ENCODE data around the gene MBTD1. TPM values are rescaled to one million over a fixed set of nuclear protein-coding genes. Genes with fewer than 3 reads are reported as not detected.
A peak's percentile ranks its signal among the peaks of the same experiment; 100 is the strongest.

The MBTD1 gene
- total and polyA plus RNA-seq, 10 of the 15 experiments (the other 5 are each of a cell fraction or from before 2014, with no cell fraction given) = 1.3 to 16.7 (median 9.5) TPM

DNA sequence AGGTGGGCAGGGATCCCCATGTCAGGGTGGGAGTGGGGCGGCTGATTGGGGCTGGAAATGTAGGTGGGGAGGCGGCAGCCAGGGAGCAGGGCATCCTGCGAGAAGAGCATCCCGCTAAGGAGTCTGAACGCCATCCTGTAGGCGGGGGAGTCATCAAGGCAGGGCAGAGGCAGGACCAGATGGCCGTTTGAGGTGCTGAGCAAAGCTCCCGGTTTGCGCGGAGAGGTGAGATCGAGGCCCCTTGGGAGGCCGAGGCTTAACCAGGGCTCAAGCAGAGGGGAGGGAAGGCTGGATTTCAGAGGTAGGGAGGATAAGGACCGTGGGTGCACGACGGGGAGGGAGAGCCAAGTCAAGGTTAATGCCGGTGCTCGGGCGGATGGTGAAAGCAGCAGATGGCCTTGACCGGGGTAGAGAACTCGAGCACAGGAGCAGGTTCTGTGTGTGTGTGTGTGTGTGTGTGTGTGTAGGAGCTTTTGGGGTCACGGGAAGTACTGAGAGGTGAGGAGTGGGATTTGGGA is 94.1 kb downstream of the MBTD1 start (continued):
- TF ChIP-seq, protein P1, sequence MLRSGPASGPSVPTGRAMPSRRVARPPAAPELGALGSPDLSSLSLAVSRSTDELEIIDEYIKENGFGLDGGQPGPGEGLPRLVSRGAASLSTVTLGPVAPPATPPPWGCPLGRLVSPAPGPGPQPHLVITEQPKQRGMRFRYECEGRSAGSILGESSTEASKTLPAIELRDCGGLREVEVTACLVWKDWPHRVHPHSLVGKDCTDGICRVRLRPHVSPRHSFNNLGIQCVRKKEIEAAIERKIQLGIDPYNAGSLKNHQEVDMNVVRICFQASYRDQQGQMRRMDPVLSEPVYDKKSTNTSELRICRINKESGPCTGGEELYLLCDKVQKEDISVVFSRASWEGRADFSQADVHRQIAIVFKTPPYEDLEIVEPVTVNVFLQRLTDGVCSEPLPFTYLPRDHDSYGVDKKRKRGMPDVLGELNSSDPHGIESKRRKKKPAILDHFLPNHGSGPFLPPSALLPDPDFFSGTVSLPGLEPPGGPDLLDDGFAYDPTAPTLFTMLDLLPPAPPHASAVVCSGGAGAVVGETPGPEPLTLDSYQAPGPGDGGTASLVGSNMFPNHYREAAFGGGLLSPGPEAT (IDR thresholded peaks at IDR 0.05; ENCODE audit: low read depth) = peak; percentile 63; the same call in 1 of the 2 replicates

DNA sequence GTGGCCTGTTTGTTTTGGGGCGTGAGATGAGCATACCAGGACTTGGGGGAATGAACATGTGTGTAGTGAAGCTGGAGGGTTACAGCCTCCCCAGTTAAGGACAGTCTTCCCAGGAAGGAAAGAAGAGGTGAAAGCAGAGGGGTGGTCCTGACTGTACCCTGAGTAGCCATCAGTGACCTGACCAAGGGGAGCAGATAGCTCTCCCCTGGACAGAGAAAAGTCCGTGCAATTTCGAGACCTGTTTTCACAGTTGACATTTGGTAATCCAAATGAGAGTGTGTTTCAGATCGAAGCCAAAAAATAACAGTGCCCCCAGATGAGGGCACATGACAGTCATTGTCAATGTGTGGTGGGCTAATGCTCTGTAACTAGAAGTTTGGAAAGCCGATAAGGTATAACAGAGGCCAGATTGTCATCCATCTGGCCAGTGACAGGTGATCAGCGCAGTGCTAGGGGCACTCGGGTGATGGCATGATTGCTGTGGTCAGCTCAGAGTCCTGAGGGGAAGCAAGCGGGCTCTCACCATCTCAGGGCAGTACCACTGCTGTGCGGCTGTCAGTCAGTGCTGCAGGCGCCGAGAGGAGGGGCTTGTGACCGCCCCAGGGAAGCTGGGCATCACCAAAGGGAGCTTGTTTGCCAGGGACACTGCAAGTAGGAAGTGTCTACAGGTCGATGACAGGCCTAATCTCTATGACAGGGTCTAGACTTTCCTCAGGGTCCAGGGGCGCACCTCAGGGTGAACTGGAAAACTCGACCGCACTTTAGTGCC is 94.8 kb downstream of the MBTD1 start:
- FAIRE-seq (no peak), DNase-seq (ENCODE audit: low read depth, low spot score) (no peak), ATAC-seq (no peak)
- WGBS (ENCODE audit: insufficient coverage, insufficient replicate concordance, low lambda C conversion rate, missing lambda C conversion rate) = 65% methylated on average over 16 of the region's 16 CpGs
- no peak overlapping the region for H3K27ac ChIP-seq (ENCODE audit: control insufficient read depth, insufficient read depth)
- peaks cover 8 to 25% of the 10 kb centered on the region in 2 experiments for H3K36me3 ChIP-seq (ENCODE audit: control insufficient read depth in 2 of 2, insufficient read depth in 2 of 2, low read length in 1 of 2)
- no peaks in the 10 kb centered on the region for H3K27me3 ChIP-seq (replicated peaks in 1 of 2; ENCODE audit: control insufficient read depth in 2 of 2, insufficient read depth in 2 of 2, low read length in 1 of 2)
- SMC1A ChIA-PET (ENCODE audit: uncharacterized antibody, unreplicated experiment) = interaction anchor here (1.2 to 1.3 kb wide), 2 partner anchors 12 to 133 kb away, joined by 4 read pairs; partner anchors contain the start of gene NME1
- peaks cover 12% of the 10 kb centered on the region for H3K4me1 ChIP-seq (ENCODE audit: control insufficient read depth, insufficient read depth, low read length)
- CTCF ChIA-PET = interaction anchor here (1.3 to 5.8 kb wide), 2 partner anchors 11 to 132 kb away, joined by 4 to 35 read pairs; partner anchors contain the start of gene NME1
- TF ChIP-seq, protein P2, sequence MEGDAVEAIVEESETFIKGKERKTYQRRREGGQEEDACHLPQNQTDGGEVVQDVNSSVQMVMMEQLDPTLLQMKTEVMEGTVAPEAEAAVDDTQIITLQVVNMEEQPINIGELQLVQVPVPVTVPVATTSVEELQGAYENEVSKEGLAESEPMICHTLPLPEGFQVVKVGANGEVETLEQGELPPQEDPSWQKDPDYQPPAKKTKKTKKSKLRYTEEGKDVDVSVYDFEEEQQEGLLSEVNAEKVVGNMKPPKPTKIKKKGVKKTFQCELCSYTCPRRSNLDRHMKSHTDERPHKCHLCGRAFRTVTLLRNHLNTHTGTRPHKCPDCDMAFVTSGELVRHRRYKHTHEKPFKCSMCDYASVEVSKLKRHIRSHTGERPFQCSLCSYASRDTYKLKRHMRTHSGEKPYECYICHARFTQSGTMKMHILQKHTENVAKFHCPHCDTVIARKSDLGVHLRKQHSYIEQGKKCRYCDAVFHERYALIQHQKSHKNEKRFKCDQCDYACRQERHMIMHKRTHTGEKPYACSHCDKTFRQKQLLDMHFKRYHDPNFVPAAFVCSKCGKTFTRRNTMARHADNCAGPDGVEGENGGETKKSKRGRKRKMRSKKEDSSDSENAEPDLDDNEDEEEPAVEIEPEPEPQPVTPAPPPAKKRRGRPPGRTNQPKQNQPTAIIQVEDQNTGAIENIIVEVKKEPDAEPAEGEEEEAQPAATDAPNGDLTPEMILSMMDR (IDR thresholded peaks at IDR 0.05 in 2 of 3, conservative IDR thresholded peaks at IDR 0.05 in 1 of 3; ENCODE audit: control insufficient read depth in 2 of 3, extremely low read depth in 1 of 3, insufficient read depth in 1 of 3, low read depth in 3 of 3, low read length in 3 of 3) = no peak
- TF ChIP-seq, protein P3, sequence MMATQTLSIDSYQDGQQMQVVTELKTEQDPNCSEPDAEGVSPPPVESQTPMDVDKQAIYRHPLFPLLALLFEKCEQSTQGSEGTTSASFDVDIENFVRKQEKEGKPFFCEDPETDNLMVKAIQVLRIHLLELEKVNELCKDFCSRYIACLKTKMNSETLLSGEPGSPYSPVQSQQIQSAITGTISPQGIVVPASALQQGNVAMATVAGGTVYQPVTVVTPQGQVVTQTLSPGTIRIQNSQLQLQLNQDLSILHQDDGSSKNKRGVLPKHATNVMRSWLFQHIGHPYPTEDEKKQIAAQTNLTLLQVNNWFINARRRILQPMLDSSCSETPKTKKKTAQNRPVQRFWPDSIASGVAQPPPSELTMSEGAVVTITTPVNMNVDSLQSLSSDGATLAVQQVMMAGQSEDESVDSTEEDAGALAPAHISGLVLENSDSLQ (IDR thresholded peaks at IDR 0.05) = 0 out of 2 replicates have a peak, but pooled peaks have one; percentile 10
- TF ChIP-seq, protein P4, sequence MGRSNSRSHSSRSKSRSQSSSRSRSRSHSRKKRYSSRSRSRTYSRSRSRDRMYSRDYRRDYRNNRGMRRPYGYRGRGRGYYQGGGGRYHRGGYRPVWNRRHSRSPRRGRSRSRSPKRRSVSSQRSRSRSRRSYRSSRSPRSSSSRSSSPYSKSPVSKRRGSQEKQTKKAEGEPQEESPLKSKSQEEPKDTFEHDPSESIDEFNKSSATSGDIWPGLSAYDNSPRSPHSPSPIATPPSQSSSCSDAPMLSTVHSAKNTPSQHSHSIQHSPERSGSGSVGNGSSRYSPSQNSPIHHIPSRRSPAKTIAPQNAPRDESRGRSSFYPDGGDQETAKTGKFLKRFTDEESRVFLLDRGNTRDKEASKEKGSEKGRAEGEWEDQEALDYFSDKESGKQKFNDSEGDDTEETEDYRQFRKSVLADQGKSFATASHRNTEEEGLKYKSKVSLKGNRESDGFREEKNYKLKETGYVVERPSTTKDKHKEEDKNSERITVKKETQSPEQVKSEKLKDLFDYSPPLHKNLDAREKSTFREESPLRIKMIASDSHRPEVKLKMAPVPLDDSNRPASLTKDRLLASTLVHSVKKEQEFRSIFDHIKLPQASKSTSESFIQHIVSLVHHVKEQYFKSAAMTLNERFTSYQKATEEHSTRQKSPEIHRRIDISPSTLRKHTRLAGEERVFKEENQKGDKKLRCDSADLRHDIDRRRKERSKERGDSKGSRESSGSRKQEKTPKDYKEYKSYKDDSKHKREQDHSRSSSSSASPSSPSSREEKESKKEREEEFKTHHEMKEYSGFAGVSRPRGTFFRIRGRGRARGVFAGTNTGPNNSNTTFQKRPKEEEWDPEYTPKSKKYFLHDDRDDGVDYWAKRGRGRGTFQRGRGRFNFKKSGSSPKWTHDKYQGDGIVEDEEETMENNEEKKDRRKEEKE (IDR thresholded peaks at IDR 0.05) = no peak
- no peak for TF ChIP-seq SP1 (IDR thresholded peaks at IDR 0.05; ENCODE audit: low read depth, low read length)
- no peak for TF ChIP-seq KLF5 (IDR thresholded peaks at IDR 0.05; ENCODE audit: partially characterized antibody)
- H3K4me2 ChIP-seq (ENCODE audit: control insufficient read depth, insufficient read depth) = peak overlapping the region; percentile 99
- peak overlapping the region; percentile 96; the same call in 1 of the 2 replicates for H3K4me3 ChIP-seq
- H3K79me2 ChIP-seq (ENCODE audit: control insufficient read depth, insufficient read depth, low read length) = peaks cover 25% of the 10 kb centered on the region
- H3K9me3 ChIP-seq (replicated peaks; ENCODE audit: control insufficient read depth, insufficient read depth, low read length) = no peaks in the 10 kb centered on the region
- POLR2A ChIA-PET = interaction anchor here (0.7 to 1.5 kb wide), 2 partner anchors 23 to 44 kb away, joined by 5 read pairs; partner anchors contain the start of gene SPAG9
- peak overlapping the region; percentile 93; the same call in 1 of the 2 replicates for H3K9ac ChIP-seq (ENCODE audit: control insufficient read depth, insufficient read depth, low read length)
- no peaks in the 10 kb centered on the region for H4K20me1 ChIP-seq (ENCODE audit: control insufficient read depth, insufficient read depth)
- H2AFZ ChIP-seq (ENCODE audit: control insufficient read depth, low read depth, low read length) = peak overlapping the region; percentile 1
- intact Hi-C loops (cut with micrococcal nuclease; ENCODE audit: unreplicated experiment) (loop anchor here (5.0 kb wide), 1 partner anchor 97 kb away; the partner anchor contains the start of genes MBTD1 and UTP18), in situ Hi-C loops (cut with MboI) (loop anchor here (10.0 kb wide), 1 partner anchor 60 kb away; no protein-coding TSS in a partner anchor)
- BruUV-seq (replicated peaks) = no TSS peak
- RAD21 ChIA-PET (ENCODE audit: unreplicated experiment) = interaction anchor here (0.6 to 1.8 kb wide), 7 partner anchors 9 to 164 kb away, joined by 3 to 5 read pairs (median 4); no protein-coding TSS in a partner anchor

Measured in GM12878 (cell line).